ENCODE data around the gene CDX1. TPM values are rescaled to one million over a fixed set of nuclear protein-coding genes. Genes with fewer than 3 reads are reported as not detected.

The CDX1 gene
- total RNA-seq, 1 experiment from 2014 or later, result not detected

- no peak for DNase-seq (ENCODE audit: low read depth)
Observed at GRCh38 chr5:150131461-150131860, 35.1 kb upstream of the CDX1 start.

- no peak for DNase-seq (ENCODE audit: low read depth)
Observed at GRCh38 chr5:150131978-150132694, 34.4 kb upstream of the CDX1 start.

DNA sequence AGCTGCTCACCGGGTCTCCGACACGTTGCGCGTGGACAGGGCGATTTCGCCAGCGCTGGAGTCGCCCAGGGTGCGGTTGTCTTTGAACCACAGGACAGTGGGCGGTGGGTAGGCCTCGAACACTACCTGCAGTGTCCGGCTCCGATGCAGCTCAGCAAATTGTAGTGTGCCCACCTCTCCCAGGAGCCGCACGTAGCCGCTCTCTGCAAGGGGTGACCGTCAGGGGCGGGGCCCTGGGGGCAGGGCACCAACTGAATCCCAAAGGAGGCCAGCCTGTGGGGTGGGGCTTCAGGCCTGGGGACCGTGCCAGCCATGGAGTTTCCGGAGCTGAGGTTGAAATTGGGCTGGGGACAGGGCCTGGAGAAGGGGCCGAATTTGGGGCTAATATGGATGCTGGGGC, 33.8 kb upstream of the CDX1 start:
- no peak for DNase-seq (ENCODE audit: low read depth)

DNA sequence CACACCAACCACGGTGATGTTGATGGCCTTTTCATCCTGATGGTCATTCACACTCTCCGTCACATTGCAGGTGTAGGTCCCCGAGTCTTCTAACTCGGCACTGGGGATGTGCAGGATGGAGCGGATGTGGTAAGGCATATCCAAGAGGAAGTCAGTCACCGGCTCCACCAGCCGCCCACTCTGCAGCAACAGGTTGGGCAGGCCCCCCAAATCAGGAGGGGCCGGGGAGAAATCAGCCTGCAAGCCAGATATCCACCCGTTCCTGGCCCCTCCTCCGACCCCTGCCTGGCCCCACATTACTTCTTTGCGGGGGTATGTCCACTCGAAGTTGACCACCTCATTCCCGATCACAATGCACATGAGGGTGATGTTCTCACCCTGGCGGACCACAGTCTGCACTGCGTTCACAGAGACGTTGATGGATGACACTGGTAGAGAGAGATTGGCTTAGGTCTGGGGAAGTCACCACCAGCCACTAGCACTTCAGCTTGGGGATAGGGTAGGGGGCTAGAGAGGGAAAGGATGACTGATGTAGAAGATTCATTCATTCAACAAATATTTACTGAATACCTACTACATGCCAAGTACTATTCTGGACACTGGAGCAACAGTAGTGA, 32.9 kb upstream of the CDX1 start:
- no peak for DNase-seq (ENCODE audit: low read depth)

DNA sequence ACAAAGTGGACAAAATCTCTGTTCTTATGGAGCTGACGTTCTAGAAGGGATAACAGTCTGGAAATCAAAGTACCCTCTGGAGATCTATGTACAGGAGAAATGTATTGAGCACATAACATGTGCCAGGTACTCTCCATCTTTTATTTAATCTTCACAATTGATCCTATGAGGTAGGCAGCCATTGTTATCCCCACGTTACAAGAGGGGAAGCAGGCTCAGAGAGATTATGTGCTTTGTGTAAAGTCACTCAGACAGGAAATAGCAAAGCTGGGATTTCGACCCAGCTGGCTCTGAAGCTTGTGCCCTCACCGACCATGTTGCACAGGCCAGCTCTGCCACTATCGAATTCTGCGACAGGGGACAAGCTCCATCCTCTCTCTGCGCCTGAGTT, 32.4 kb upstream of the CDX1 start:
- DNase-seq (ENCODE audit: low read depth), result no peak

- DNase-seq (ENCODE audit: low read depth), result no peak
Observed at GRCh38 chr5:150135557-150136304, 30.8 kb upstream of the CDX1 start.

- DNase-seq (ENCODE audit: low read depth), result no peak
Observed at GRCh38 chr5:150136305-150137167, 30.0 kb upstream of the CDX1 start.

DNA sequence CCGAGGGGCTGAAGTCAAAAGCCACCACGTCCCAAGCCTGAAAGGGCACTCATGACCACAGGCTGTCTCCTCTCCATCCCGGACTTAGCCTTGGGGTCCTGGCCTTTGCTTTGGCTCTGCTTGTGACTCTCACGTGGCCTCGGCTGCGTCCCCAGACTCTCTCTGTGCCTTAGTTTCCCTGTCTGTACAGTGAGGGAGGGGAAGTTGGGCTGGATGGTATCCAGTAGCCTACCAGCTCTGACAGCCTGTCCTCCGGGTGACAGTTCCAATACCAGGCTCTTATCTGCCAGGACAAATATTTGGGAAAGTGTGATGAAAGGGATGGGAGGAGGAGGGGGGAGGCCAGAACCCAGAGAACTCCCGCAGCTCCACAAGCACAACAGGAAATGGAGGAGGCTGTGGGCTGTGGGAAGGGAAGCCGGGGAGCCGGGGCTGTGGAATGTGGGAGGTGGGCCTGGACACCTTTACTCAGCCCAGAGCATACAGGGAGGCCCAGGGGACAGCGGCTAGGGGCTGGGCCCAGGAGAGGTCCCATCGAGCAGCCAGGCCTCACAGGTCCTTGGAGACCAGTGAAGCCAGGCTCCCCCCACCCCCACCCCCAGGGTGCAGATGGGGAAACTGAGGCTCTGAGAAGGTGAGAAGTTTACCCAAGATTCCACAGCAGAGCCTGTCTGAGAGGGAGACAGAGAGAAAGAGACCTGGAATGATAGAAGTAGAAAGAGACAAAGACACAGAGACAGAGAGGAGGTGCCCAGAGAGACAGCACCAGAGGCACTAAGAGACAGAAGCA, 29.2 kb upstream of the CDX1 start:
- DNase-seq (ENCODE audit: low read depth), result peak; percentile 68

GRCh38 chr5:150137997-150138396, 28.6 kb upstream of the CDX1 start:
- no peak for DNase-seq (ENCODE audit: low read depth)

DNA sequence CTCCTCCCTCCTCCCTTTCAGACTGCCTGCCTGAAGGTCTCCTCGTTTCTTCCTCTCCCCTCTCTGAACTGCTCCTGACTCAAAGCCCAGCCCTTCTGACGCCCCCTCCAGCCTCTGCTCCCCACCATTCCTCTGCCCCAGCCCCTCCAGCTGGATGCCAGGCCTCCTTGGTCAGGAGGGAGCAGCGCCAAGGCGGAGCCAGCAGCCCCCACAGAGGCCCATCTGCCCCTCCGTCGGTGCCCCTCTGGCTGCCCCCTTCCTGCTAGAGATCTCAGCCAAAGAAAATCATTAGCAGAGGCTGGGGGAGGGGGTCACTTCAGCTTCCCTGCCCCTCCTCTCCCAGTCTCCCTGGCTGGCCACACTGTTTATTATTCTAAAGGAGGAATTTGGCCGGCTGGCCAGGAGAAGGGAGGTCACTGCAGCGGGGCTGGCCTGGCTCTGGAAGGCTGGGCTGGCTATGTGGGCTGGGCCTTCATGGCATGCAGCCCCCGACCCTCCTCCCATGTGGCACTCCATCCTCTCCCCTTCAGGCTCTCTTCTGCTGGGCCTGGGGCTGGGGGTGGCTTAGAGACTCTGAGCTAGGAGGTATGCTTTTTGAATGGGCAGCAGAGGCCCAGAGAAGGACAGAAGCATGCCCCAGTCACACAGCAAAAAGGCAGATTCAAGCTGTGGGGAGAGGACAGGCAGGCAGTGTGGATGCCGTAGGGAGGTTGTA, 27.9 kb upstream of the CDX1 start:
- DNase-seq (ENCODE audit: low read depth), result peak; percentile 65

GRCh38 chr5:150139334-150139733, 27.2 kb upstream of the CDX1 start:
- peak; percentile 35 for DNase-seq (ENCODE audit: low read depth)

- DNase-seq (ENCODE audit: low read depth), result no peak
Observed at GRCh38 chr5:150140830-150141229, 25.7 kb upstream of the CDX1 start.

DNA sequence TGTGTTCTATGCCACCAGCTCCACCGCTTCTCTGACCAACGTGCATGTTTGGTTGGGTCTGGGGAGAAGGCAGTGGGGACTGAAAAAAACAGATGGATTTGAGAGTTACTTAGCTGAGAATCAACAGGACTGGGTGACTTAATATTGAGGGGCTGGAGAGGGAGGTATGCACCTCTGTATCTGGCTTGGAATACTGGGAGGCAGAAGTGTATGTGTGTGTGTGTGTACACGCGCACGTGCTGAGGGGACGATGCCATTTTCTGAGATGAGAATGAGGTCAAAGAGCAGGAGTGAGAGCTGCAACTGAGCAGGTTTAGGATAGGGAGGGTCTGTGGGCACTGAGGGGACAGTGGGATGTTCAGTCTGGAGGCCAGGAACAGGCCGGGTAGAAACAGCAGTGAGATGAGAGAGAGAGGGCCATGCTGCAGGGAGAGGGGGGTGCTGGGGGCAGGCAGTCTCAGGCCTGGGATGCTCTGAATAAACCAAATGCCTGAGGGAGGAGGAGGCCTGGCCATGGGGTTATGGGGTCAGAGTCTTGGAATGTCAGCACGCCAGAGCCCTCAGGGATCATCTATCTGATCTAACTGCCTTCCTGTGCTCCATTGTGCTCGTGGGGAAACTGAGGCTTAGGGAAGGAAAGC, 24.9 kb upstream of the CDX1 start:
- DNase-seq (ENCODE audit: low read depth), result no peak

DNA sequence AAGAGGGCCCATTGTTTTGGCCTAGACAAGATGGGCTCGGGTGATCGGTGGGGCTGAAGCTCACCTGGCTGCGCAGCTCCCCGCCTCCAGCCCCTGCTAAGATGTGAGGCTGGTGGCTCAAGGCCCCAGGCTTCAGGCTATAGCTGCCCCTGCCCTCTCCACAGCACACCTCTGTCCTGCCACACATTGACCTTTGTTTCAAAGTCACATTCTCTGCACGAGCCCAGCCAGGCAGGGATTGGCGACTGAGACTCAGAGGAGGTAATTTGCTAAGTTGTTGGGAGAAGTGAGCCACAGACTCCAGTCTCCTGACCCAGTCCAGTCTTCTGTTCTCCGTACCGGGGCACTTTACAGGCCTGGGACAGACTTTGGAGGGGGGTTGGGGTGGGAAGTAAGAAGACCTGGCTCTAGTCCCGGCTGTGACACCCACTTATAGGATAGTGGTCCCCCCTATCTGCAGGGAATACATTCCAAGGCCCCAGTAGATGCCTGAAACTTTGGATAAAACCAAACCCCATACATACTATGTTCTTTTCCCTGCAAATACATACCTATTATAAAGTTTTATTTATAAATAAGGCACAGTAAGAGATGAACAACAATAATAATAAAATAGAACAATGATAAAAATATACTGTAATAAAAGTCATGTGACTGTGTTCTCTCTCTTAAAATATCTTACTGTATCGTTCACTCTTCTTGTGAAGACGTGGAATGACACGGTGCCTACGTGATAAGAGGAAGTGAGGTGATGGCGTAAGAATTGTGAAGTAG, 24.2 kb upstream of the CDX1 start:
- no peak for DNase-seq (ENCODE audit: low read depth)

- peak; percentile 88 for DNase-seq (ENCODE audit: low read depth)
Observed at GRCh38 chr5:150142959-150143349, 23.6 kb upstream of the CDX1 start.

DNA sequence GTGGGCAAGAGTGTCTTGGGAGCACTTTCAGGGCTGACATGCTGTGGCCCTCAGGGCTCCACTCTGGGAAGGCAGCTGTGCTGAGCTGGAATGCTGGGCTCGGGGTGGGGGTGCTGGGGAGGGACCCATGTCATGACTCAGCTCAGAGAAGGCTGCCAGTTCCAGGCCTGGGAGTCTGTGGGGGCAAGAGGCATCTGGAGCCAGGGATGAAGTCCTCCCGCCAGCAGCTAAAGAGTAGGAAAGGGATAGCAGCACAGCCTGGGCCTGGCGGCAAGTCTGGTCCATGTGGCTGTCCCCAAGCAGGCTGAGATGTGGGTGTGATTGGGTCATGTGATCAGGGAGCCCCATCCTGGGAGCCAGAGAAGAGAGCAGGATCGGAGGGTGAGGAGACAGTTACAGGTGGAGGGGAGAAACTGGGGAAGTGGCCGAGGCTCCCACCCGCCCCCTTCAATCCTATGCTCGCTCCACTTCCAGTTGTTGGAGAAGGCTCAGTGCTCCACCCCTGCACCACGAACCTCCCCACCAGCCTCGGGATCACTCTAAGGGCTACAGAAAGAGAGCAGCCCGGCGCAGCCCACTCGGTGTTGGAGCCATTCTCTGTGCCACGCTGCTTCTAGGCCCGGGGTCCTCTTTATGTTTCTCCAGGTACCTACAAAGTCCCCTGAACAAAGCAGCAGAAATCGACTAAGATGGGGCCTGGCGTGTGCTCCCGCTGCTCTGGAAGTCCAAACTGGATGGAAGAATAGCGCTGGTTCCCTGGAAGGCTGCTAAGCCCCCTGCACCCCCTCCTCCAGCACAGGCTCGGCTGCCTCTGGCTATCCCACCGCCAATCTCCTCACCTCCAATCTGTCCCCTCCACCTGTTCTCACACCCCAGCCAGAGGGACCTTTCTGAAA, 23.0 kb upstream of the CDX1 start:
- DNase-seq (ENCODE audit: low read depth), result peak; percentile 82

DNA sequence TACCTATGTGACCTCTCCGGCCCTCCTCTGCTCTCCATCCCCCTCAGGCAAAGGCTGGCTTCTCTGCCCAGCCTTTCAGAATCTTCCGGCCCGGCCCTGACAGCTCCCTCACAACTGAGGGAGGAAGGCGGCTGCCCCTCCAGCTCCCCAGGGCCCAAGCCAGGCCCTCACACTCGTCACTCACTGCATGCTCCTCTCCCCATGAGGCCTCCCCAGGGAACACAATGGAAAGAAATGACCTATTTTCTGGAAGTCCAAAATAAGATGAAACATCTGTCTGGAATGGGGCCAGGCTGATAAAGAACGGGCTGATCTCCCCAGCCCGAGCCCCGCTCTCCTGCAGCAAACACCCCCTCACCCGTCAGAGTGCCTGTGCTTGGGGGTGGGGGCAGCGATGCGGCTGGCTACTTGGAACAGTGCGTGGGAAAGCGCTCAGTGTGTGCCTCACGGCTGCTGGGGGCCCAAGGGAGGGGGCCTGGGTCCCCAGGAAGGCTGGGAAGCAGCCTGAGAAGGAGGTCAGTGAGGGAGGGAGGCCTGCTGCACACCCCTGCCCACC, 22.3 kb upstream of the CDX1 start:
- no peak for DNase-seq (ENCODE audit: low read depth)

All from HT1080 (cell line).